ENCODE data around the gene REC114. TPM values are rescaled to one million over a fixed set of nuclear protein-coding genes. Genes with fewer than 3 reads are reported as not detected.
A peak's percentile ranks its signal among the peaks of the same experiment; 100 is the strongest.

Gene REC114
- total RNA-seq, 1 experiment from 2014 or later = not detected

DNA sequence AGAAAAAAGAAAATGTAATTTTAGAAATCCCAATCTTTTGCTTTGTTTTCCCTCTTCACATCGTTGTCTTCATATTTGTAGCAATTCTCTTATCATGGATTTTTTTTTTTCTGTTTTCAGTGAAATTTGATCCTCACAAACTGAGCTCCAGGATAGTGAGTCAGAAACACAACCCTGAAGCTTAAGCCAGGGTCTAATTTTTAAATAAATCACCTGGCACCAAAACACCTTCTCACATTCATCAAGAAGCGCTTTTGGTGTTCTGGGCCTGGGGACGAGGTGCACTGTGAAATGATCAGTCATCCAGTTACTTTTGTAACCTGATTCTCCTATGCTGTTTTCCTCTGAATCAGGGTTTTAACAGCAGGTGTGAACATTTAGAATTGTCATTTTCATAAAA, 87.7 kb downstream of the REC114 start:
- DNase-seq (ENCODE audit: unreplicated experiment) = peak; percentile 18
- H3K9me3 Mint-ChIP-seq (ENCODE audit: unreplicated experiment) = no peaks in the 10 kb centered on the region
- H3K27ac Mint-ChIP-seq (ENCODE audit: low read depth, unreplicated experiment) = no peak overlapping the region
- peaks cover 6% of the 10 kb centered on the region for H3K4me1 Mint-ChIP-seq (ENCODE audit: insufficient read depth, unreplicated experiment)
- no peak overlapping the region for H3K4me3 Mint-ChIP-seq (ENCODE audit: unreplicated experiment)
- POLR2A ChIA-PET = interaction anchor here (1.2 kb wide), 1 partner anchor 106 kb away, joined by 3 read pairs; no protein-coding TSS in a partner anchor
- no TSS peak for BruUV-seq (replicated peaks)
- TF ChIP-seq, protein P1, sequence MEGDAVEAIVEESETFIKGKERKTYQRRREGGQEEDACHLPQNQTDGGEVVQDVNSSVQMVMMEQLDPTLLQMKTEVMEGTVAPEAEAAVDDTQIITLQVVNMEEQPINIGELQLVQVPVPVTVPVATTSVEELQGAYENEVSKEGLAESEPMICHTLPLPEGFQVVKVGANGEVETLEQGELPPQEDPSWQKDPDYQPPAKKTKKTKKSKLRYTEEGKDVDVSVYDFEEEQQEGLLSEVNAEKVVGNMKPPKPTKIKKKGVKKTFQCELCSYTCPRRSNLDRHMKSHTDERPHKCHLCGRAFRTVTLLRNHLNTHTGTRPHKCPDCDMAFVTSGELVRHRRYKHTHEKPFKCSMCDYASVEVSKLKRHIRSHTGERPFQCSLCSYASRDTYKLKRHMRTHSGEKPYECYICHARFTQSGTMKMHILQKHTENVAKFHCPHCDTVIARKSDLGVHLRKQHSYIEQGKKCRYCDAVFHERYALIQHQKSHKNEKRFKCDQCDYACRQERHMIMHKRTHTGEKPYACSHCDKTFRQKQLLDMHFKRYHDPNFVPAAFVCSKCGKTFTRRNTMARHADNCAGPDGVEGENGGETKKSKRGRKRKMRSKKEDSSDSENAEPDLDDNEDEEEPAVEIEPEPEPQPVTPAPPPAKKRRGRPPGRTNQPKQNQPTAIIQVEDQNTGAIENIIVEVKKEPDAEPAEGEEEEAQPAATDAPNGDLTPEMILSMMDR (IDR thresholded peaks at IDR 0.05; ENCODE audit: unreplicated experiment) = no peak
- no peaks in the 10 kb centered on the region for H3K36me3 Mint-ChIP-seq (ENCODE audit: insufficient read depth, unreplicated experiment)
- CTCF ChIA-PET = interaction anchor here (0.6 to 1.7 kb wide), 3 partner anchors 11 to 224 kb away, joined by 4 to 6 read pairs (median 4); no protein-coding TSS in a partner anchor
- no peaks in the 10 kb centered on the region for H3K27me3 Mint-ChIP-seq (ENCODE audit: insufficient read depth, unreplicated experiment)
- intact Hi-C loops (cut with micrococcal nuclease) = no loop called here

DNA sequence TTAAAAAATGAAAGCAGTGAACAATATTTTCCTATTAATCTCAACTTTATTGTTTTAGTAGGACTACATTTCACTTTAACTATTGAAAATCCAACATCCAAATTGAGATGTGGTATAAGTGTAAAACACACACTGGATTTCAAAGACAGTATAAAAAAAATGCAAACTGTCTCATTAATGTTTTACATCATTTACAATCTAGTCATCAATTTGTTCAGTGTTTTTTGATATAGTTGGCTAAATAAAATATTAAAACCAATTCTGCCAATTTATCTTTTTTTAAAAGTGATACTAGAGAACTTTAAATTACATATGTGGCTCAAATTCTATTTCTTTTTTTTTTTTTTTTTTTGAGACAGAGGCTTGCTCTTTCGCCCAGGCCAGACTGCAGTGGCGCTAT, 95.2 kb downstream of the REC114 start:
- DNase-seq (ENCODE audit: unreplicated experiment) = no peak
- POLR2A ChIA-PET = no interaction called here
- H3K27ac Mint-ChIP-seq (ENCODE audit: low read depth, unreplicated experiment) = no peak overlapping the region
- H3K27me3 Mint-ChIP-seq (ENCODE audit: insufficient read depth, unreplicated experiment) = no peaks in the 10 kb centered on the region
- CTCF ChIA-PET = no interaction called here
- intact Hi-C loops (cut with micrococcal nuclease) = no loop called here
- H3K4me3 Mint-ChIP-seq (ENCODE audit: unreplicated experiment) = no peak overlapping the region
- H3K9me3 Mint-ChIP-seq (ENCODE audit: unreplicated experiment) = no peaks in the 10 kb centered on the region
- no TSS peak for BruUV-seq (replicated peaks)
- peaks cover 7% of the 10 kb centered on the region for H3K4me1 Mint-ChIP-seq (ENCODE audit: insufficient read depth, unreplicated experiment)
- TF ChIP-seq, protein P1 (IDR thresholded peaks at IDR 0.05; ENCODE audit: unreplicated experiment) = no peak
- no peaks in the 10 kb centered on the region for H3K36me3 Mint-ChIP-seq (ENCODE audit: insufficient read depth, unreplicated experiment)

DNA sequence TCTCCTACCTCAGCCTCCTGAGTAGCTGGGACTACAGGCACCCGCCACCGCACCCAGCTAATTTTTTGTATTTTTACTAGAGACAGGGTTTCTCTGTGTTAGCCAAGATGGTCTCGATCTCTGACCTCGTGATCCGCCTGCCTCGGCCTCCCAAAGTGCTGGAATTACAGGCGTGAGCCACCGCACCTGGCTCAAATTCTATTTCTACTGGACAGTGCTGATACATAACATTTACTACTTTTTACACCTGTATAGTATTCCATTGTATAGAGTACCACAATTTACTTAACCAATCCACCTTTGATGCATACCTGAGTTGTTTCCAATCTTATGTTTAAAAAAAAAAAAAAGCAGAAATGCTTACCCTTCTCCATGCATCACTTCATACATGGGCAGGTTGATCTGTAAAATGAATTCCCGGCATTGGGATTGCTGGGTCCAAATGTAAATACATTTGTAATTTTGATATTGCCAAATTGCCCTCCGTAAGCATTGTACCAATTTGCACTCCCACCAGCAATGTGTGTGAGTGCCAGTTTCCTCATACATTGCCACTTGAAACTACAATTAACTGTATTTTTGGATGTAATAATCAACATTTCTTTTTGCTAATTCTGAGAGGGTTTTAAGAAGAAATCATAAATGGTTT, 95.7 kb downstream of the REC114 start:
- H3K27ac Mint-ChIP-seq (ENCODE audit: low read depth, unreplicated experiment) = no peak overlapping the region
- DNase-seq (ENCODE audit: unreplicated experiment) = no peak
- BruUV-seq (replicated peaks) = no TSS peak
- POLR2A ChIA-PET = no interaction called here
- no peaks in the 10 kb centered on the region for H3K36me3 Mint-ChIP-seq (ENCODE audit: insufficient read depth, unreplicated experiment)
- no peaks in the 10 kb centered on the region for H3K9me3 Mint-ChIP-seq (ENCODE audit: unreplicated experiment)
- H3K4me3 Mint-ChIP-seq (ENCODE audit: unreplicated experiment) = no peak overlapping the region
- intact Hi-C loops (cut with micrococcal nuclease) = no loop called here
- CTCF ChIA-PET = no interaction called here
- TF ChIP-seq, protein P1 (IDR thresholded peaks at IDR 0.05; ENCODE audit: unreplicated experiment) = no peak
- no peaks in the 10 kb centered on the region for H3K27me3 Mint-ChIP-seq (ENCODE audit: insufficient read depth, unreplicated experiment)
- peaks cover 7% of the 10 kb centered on the region for H3K4me1 Mint-ChIP-seq (ENCODE audit: insufficient read depth, unreplicated experiment)

DNA sequence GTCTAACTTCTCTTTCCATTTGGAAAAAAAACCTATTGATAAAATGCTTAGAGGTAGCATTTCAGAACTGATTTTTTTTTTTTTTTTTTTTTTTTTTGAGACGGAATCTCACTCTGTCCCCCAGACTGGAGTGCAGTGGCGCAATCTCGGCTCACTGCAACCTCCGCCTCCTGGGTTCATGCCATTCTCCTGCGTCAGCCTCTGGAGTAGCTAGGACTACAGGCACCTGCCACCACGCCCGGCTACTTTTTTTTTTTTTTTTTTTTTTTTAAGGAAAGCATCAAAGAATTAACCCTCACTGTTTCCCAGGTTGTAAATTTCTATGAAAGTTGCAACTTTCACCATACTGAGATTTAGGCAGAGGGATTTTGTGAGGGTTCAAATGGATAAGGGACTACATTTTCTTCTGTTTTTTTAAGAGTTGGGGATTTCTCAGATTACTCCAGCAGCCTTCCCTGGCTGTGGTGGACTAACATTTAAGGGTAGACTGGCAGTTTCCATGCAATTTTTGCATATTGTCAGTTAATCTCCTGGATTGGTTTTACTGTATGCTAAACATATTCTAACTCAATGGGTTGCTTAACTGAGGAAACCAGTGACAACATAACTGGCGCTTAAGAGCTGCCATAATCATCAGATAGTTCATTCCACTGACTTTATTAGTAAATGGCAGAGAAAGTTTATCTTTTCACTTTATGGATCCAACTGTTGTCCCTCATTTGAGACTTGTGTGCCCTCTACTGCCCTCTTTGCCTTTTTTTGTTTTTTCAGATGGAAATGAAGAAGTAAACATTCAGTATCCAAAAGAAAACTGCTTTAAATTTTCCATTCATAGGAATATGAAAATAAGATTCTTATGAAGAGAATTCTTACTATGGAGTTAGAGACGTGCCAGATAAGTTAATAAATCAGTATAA, 96.5 kb downstream of the REC114 start:
- peak; percentile 48 for DNase-seq (ENCODE audit: unreplicated experiment)
- Mint-ChIP-seq H3K27ac (ENCODE audit: low read depth, unreplicated experiment) (peak overlapping the region; percentile 52), H3K27me3 (ENCODE audit: insufficient read depth, unreplicated experiment) (no peaks in the 10 kb centered on the region), H3K36me3 (ENCODE audit: insufficient read depth, unreplicated experiment) (no peaks in the 10 kb centered on the region), H3K4me1 (ENCODE audit: insufficient read depth, unreplicated experiment) (peaks cover 7% of the 10 kb centered on the region), H3K4me3 (ENCODE audit: unreplicated experiment) (no peak overlapping the region), H3K9me3 (ENCODE audit: unreplicated experiment) (no peaks in the 10 kb centered on the region)
- BruUV-seq (replicated peaks) = no TSS peak
- ChIA-PET POLR2A (interaction anchor here (0.7 to 1.4 kb wide), 2 partner anchors 11 to 40 kb away, joined by 3 read pairs; no protein-coding TSS in a partner anchor), CTCF (interaction anchor here (0.6 kb wide), 1 partner anchor 98 kb away, joined by 3 read pairs; no protein-coding TSS in a partner anchor)
- intact Hi-C loops (cut with micrococcal nuclease) = loop anchor here (10.0 kb wide), 1 partner anchor 235 kb away; no protein-coding TSS in a partner anchor
- TF ChIP-seq, protein P1 (IDR thresholded peaks at IDR 0.05; ENCODE audit: unreplicated experiment) = no peak
